Activated CD4-positive, alpha-beta T cell treated with anti-CD3 and anti-CD28 coated beads, Interleukin-2, Interleukin-4, amounts not matched to agents 100 ng/mL and 50 ng/mL, durations not matched to agents 16 hours and 8 hours (primary cell): Measurements from ENCODE around the gene ZNF527.
A peak's percentile ranks its signal among the peaks of the same experiment; 100 is the strongest.
"Not testable (repeated sequence)": the region's sequence is repeated elsewhere in the genome, so short reads cannot be mapped to it uniquely, and the experiment has no call there.

Experiments used
- DNase-seq: peaks from one replicate; pipeline ENCODE4 v3.0.0-alpha.2; 2020; ENCODE audit warnings: low spot score

ZNF527 gene

DNA sequence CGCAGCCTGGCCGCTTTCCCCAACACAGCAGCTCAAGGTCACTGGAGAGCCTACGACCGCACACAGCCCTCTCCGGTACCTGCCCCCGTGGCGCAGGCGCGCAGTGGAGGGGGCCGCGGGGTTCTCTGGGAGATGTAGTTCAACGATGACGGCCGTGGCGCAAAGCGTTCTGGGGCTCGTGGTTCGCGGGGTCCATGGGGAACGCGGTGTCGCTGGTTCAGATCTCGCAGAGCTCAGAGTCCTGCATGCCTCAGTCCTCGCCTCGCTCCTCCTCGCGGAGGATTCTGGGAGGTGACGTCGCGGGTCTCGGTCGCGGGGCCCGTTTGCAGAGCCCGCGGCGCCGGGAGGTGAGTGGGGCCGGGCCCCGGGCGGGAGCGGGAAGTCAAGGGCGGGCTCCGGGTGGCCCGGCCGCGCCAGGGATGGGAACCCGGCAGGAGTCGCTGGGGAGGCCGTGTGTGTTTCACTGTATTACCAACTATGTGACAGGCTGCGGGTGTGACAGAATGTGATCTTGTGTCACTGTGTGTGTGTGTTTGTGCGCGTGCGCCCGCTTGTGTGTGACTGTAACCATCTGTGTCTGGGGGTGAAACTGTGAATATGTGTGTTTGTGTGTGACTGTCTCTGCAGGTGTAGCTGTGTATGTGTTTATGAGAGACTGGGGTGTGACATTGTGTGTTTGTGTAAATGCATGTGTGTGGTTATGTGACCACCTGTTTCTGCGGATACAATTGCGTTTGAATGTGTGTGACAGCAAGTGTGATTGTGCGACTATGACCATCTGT, at the start of gene ZNF527:
Gene ZNF527 (plus strand): TSS at position 220 of the 782 bp plus-strand sequence. CDS start 3,100 bp downstream, outside the sequence.
- peak; percentile 96 for DNase-seq

DNA sequence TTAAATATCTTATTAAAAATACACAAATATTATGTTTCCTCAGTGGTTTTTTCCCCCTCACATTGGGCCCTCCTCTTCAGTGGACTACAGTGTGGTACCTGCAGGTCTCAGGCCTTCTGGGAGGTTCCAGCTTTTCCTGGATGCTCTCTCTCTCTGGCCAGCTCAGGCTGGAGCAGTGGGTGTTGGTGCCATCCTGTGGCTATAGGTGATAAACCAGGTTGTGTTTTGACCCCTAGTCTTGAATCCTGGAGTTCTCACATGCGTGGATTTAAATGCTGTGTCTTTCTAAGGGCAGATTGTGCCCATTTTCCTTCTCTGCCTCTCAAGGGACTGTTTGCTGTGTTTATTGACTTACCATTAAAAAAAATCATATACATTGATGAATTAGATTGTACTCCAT, 41.2 kb upstream of the ZNF527 start:
- DNase-seq = no peak

DNA sequence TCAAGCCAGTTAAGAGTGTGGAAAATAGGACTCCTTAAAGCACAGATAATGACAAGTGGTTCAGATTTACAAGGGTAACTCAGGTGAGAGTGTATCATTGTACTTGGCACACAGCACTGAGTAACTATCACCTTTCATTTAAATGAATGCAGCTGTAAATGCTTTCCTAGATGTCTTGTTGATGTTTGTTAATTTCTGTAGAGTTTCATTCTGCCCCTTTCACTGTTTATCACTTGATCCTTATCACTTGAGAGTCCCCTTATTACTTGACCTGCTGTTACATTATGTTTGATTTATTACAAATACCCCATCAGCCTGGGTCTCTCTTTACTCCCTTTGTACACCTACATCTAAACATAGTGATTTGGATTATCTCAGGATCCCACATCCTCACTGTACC, 38.1 kb upstream of the ZNF527 start:
- DNase-seq = no peak

DNA sequence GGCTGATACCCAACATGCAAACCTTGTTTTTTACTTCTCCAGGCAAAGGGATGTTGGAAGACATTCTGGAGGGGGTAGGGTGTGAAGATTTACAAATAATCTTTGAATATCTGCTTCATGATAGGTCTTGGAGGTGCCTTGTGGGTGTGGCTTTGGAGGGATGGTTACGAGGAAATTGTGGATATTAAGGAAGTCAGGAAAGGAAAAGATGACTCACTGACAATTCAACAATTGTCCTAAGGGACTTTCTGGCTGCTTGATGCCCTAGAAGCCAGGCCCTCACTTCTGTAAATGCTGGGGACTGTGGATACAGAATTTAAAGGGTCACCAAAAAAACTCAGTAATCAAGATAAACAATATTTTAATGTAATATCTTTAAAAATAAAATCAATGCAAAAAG, 37.4 kb upstream of the ZNF527 start:
- DNase-seq = no peak

DNA sequence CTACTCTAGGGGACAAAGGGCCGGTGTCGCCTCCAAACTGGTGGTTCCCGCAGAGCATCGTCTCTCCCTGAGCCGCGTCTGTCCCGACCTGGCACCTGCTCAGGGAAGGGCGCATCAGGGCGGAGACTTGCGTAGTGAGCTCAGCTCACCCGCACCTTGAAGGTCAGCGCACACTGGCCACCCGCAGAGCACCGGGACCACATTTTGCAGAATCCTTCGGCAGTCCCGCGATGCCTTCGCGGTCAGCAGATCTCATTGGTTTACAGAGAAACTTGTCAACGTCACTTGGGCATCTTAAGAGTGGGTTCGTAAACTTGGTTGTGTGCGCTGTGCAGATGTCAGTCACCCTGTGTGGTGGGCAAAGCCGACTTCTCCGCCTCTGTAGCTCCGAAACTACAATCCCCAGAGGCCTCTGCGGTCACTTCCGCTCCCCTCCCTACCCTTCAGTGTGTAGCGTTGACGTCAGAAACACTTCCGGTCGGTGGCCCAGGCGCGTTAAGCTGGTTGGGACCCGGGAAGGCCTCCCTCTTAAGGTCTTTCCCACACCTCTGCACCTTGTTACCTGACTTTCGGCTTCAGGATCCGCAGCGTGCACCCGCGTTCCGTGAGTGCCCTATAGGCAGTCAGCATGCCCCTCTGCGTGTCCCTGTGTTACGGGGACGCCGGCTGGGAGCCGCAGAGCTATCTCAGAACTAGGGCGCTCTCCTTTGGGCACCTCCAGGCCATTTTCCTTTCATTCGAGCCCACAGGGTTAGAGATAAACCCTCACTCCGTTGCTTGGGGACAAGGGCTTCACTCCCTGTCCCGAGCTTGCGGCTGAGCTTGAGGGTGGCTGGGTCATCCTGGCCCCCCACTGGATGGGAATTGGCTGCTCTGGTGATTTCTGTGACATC, 36.5 kb upstream of the ZNF527 start:
- DNase-seq = peak; percentile 83

DNA sequence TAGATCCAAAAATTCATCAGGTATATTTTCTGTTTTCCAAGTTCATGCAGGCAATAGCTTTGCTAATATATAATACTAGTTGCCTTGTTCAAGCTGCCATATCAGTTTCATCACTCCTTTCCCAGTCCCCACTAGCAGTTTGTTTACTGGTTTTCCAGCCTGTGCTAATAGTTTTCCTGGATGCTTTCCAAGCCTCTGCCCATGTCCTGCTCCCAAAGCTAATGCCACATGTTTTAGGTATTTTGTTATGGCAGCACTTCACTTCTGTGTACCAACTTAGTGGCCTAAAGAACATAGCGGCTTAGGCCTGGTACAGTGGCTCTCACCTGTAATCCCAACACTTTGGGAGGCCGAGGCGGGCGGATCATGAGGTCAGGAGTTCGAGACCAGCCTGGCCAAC, 28.1 kb upstream of the ZNF527 start:
- no peak for DNase-seq

DNA sequence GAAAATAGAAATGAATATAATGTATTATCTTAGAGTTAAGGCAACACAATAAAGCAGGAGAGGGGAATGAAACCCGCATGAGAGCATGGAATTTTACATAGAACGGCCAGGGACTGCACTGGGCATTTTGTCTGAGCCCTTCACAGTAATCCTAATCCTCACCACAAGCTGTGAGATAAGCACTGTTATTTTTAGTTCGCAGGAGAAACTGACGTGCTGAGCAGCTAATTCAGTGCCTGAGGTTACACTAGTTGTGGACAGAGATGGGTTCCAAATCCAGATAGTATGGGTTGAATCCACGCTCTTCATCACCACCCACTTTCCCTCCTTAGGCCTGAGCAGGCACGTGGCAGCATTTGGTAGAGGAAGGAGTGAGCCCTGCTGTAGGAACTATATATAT, 24.8 kb upstream of the ZNF527 start:
- no peak for DNase-seq

DNA sequence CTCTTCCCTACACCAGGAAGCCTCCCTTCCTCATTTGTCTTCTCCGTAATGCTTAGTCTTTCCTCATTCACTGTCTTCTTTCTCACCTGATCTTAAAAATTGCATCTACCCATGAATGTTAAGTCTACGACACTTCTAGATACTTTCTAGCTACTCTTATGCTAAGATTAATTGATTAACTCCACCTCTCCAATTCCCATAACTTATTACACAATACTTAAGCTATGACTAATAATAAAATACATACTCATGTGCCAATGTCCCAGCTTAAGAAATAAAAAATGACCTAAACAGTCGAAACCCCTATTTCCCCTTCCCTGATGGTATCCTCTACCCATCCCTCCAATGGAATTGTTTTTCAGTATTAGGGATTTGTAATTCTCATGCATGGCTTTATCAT, 22.8 kb upstream of the ZNF527 start:
- DNase-seq = no peak

DNA sequence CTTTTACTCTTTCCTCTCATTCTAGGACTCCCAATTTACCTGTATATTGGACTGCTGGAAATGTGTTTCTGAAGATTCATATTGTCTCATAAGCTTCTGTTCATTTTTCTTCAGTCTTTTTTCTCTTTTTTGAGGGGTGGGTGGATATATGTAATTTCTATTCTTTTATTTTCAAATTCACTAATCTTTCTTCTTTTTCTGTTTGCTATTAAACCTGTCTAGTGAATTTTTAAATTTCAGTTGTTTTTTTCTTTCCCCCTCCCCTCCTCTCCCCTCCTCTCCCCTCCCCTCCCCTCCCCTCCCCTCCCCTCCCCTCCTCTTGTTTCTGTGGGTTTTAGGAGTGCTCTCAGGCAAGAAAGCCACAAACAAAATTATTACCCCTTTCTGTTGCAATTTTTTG, 16.9 kb upstream of the ZNF527 start:
- DNase-seq = no peak

DNA sequence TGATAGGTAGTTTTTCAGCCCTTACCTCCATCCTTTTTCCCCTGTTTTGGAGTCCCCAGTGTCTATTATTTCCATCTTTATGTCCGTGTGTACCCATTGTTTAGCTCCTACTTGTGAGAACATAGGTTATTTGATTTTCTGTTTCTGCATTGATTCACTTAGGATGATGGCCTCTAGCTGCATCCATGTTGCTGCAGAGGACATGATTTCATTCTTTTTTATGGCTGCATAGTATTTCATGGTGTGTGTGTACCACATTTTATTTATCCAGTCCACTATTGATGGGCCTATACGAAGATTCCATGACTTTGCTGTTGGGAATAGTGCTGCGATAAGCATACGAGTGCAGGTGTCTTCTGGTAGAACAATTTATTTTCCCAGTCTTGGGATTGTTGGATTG, 15.0 kb upstream of the ZNF527 start:
- no peak for DNase-seq

DNA sequence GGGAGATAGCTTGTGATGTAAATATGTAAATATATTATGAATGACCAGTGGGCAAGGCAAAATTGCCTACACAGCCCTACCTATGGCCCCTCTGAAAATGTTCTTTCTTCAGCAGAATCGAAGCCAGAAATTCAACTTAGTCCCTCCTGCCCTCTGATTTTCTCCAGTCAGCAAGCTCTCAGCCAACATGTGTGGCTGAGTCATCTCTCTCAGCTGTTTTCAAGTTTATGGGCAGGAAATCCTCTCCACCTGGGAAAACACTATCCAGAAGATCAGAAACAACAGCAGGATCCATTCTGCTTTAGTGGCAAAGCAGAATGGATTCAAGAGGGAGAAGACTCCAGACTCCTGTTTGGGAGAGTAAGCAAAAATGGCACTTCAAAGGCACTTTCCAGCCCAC, 8.9 kb upstream of the ZNF527 start:
- DNase-seq = no peak

DNA sequence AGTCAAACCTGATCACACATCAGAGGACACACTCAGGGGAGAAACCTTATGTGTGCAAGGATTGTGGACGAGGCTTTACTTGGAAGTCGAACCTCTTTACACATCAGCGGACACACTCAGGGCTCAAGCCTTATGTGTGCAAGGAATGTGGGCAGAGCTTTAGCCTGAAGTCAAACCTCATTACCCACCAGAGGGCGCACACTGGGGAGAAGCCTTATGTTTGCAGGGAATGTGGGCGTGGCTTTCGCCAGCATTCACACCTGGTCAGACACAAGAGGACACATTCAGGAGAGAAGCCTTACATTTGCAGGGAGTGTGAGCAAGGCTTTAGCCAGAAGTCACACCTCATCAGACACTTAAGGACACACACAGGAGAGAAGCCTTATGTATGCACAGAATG, 8.2 kb upstream of the ZNF527 start:
- DNase-seq = no peak

DNA sequence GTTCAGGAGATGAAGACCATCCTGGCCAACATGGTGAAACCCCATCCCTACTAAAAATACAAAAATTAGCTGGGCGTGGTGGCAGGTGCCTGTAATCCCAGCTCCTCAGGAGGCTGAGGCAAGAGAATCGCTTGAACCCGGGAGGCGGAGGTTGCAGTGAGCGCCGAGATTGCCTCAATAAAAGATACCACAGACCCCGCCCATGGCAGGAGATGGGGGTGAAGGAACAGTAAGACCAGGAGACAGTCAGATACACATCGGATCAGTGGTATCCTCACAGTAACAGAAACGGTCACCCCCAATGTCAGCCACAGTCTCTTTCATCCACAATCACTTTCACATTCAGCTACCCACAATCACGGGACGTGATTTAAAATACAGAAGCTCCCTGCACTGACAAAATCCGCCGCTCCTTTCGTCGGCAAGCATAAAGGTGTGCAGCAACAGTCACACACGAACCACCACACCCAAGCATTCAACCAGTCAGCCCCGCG, 466 bp upstream of the ZNF527 start:
- not testable (repeated sequence) for DNase-seq

DNA sequence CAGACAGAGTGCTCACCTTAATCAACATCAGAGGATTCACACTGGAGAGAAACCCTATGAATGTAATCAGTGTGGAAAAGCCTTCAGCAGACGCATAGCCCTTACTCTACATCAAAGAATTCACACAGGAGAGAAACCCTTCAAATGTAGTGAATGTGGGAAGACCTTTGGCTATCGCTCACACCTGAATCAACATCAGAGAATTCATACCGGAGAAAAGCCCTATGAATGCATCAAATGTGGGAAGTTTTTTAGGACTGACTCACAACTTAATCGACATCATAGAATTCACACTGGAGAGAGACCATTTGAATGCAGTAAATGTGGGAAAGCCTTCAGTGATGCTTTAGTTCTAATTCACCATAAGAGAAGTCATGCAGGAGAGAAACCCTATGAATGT, 18.3 kb downstream of the ZNF527 start:
- no peak for DNase-seq

DNA sequence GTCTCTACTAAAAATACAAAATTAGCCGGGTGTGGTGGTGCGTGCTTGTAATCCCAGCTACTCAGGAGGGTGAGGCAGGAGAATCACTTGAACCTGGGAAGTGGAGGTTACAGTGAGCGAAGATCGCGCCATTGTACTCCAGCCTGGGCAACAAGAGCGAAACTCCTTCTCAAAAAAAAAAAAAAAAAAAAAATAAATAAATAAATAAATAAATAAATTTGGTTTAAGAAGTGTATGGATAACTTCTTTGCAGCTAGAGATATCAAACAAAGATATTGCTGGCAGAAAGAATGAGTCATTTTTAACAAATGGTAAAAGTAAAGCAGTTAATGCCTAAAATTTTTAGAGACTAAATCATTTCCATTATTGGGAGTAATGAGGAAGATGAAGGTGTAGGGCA, 20.5 kb downstream of the ZNF527 start:
- not testable (repeated sequence) for DNase-seq

DNA sequence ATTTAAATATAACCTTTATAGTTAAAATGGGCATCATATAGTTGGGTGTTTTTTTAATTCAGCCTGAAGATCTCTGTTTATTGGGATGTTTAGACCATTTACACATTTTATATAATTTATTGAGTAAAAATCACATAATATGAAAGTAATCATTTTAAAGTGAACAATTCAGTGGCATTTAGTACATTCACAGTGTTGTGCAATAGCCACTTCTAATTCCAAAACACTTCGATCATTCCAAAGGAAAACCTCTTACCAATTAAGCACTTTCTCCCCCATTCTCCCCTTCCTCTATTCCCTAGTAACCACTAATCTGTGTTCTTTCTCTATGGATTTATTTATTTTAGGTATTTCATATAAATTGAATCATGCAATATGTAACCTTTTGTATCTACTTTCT, 30.2 kb downstream of the ZNF527 start:
- no peak for DNase-seq

DNA sequence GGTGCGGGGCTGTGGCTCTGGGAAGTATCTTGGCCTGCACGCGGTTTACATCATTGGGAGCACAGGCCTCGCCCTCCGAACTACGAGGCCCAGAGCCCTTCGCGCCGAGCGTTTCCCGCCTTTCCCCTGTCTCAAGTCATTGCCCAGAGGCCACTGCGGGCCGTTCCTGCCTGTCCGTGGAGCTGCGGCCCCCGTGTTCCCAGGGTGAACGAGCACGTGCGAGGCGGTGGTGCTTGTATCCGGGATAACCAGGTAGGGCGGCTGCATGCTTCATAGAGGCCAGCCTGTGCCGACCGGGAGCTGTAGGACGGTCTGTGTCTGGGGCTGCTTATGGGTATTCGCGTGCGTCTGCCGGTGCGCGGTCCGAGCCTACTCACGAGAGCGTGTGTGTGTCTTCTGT, 32.5 kb downstream of the ZNF527 start:
- DNase-seq = no peak

DNA sequence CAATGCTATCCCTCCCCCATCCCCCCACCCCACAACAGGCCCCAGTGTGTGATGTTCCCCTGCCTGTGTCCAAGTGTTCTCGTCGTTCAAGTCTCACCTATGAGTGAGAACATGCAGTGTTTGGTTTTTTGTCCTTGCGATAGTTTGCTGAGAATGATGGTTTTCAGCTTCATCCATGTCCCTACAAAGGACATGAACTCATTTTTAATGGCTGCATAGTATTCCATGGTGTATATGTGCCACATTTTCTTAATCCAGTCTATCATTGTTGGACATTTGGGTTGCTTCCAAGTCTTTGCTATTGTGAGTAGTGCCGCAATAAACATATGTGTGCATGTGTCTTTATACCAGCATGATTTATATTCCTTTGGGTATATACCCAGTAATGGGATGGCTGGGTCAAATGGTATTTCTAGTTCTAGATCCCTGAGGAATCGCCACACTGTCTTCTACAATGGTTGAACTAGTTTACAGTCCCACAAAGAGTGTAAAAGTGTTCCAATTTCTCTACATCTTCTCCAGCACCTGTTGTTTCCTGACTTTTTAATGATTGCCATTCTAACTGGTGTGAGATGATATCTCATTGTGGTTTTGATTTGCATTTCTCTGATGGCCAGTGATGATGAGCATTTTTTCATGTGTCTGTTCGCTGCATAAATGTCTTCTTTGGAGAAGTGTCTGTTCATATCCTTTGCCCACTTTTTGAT, 35.4 kb downstream of the ZNF527 start:
- DNase-seq = not testable (repeated sequence)

DNA sequence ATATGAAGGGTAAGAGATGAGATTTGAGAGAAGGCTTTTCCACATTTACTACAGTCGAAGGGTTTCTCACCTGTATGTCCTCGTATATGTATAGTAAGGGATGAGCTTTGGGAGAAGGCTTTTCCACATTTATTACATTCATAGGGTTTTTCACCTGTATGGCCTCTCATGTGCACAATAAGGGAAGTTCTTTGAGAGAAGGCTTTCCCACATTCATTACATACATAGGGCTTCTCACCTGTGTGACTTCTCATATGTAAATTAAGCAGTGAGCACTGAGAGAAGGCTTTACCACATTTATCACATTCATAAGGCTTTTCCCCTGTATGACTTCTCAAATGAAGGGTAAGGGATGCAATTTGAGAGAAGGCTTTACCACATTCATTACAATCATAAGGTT, 41.8 kb downstream of the ZNF527 start:
- no peak for DNase-seq

DNA sequence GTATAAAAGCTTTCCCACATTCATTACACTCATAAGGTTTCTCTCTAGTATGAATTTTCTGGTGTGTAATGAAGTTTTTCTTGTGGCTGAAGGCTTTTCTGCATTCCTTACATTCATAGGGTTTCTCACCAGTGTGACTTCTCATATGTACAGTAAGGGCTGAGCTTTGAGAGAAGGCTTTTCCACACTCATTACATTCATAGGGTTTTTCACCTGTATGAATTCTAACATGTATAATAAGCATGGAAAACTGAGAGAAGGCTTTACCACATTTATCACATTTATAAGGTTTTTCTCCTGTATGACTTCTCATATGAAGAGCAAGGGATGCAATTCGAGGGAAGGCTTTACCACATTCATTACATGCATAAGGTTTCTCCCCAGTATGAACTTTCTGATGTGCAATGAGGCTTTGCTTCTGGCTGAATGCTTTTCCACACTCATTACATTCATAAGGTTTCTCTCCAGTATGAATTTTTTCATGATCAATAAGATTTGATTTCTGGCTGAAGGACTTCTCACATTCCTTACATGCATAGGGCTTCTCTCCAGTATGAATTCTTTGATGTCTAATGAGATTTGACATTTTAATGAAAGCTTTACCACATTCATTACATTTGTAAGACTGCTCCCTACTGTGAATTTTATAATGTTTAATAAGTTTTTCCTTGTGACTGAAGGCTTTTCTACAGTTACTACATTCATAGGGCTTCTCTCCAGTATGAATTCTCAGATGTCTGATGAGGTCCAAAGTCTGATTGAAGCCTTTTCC, 42.6 kb downstream of the ZNF527 start:
- DNase-seq = no peak
